K562 (cell line): ENCODE measurements around the gene ZNF648. TPM values are rescaled to one million over a fixed set of nuclear protein-coding genes. Genes with fewer than 3 reads are reported as not detected.

Source experiments
- ATAC-seq: fragments of 200-7000 bp; cut with Tn5 transposase; 3 replicates; pipeline ENCODE4 v1.9.1; 2020; ENCODE audit warnings: moderate library complexity
- BruUV-seq: library from RNA; stranded (reverse); fragments of 400-500 nt; replicated peaks from 2 replicates; lab custom pipeline; 2021; lab: Mats Ljungman, UMichigan
- CTCF ChIA-PET: fragments of 300-600 bp; formaldehyde crosslinking; extraction: SDS; loops from one replicate; lab custom pipeline; 2021; ENCODE audit warnings: low intra/inter-chr PET ratio; lab: Yijun Ruan, JAX
- POLR2A ChIA-PET: fragments of 300-600, 350-650 bp; sonication (Branson Sonifier 250); formaldehyde crosslinking; extraction: SDS; loops from one replicate; lab custom pipeline; 2021; ENCODE audit warnings: antibody characterized with exemption, inconsistent platforms; lab: Yijun Ruan, JAX
- DNase-seq, 4 experiments: peaks; one replicate each; pipeline versions ENCODE4 v3.0.0 to v3.0.0-alpha.2; 2011 to 2018; ENCODE audit warnings: low spot score in 3 of 4, mixed read lengths in 3 of 4; ENCODE audit errors: extremely low read depth in 1 of 4
- FAIRE-seq: peaks from 2 replicates; lab custom pipeline; 2011; peaks lifted over from hg19 to GRCh38; lab: Jason Lieb, UNC
- H2AFZ ChIP-seq: 2 replicates; pipeline ENCODE4 v1.6.0; 2011; ENCODE audit warnings: low read depth, low read length, control low read depth, inconsistent platforms
- H3K27ac ChIP-seq: fragments of 200-600 bp; 3 replicates; pipeline ENCODE4 v1.8.0; 2011; ENCODE audit warnings: low read depth, mild to moderate bottlenecking, control low read depth, inconsistent platforms, low read length, moderate library complexity, mixed read lengths; ENCODE audit errors: extremely low read depth
- H3K27me3 ChIP-seq, 2 experiments: fragments of 300-600 bp in 1 of 2; 2 replicates in 1 of 2; 3 replicates in 1 of 2; pipeline versions ENCODE4 v1.6.0 to v1.8.0; 2011; ENCODE audit warnings: inconsistent platforms in 2 of 2, low read length in 2 of 2, mild to moderate bottlenecking in 1 of 2, mixed read lengths in 1 of 2, moderate library complexity in 1 of 2; ENCODE audit not compliant: control insufficient read depth in 2 of 2, insufficient read depth in 2 of 2
- H3K36me3 ChIP-seq: fragments of 300-600 bp; 3 replicates; pipeline ENCODE4 v1.8.0; 2011; ENCODE audit warnings: mild to moderate bottlenecking, low read length, inconsistent platforms; ENCODE audit not compliant: control insufficient read depth, insufficient read depth
- H3K4me1 ChIP-seq, 2 experiments: fragments of 200-600 bp in 1 of 2; replicated peaks in 1 of 2; 2 replicates in 1 of 2; 3 replicates in 1 of 2; pipeline versions ENCODE4 v1.5.1 to v1.8.0; 2011; ENCODE audit warnings: inconsistent platforms in 2 of 2, low read length in 2 of 2, mild to moderate bottlenecking in 1 of 2, mixed read lengths in 1 of 2, moderate library complexity in 1 of 2; ENCODE audit not compliant: control insufficient read depth in 2 of 2, insufficient read depth in 2 of 2
- H3K4me2 ChIP-seq: 2 replicates; pipeline ENCODE4 v1.6.1; 2011; ENCODE audit warnings: low read length, control low read depth, inconsistent platforms, mixed read lengths; ENCODE audit not compliant: insufficient read depth
- H3K4me3 ChIP-seq: fragments of 200-600 bp; sonication (generic), shearing (Covaris generic); 2 replicates; pipeline ENCODE4 v1.5.1; 2016; ENCODE audit warnings: control low read depth, inconsistent platforms
- H3K79me2 ChIP-seq: fragments of 200-600 bp; 3 replicates; pipeline ENCODE4 v1.8.0; 2011; ENCODE audit warnings: low read length, inconsistent platforms; ENCODE audit not compliant: control insufficient read depth, insufficient read depth
- H3K9ac ChIP-seq, 2 experiments: 2 replicates each; pipeline versions ENCODE4 v1.6.0 to v1.6.1; 2011; ENCODE audit warnings: low read depth in 2 of 2, low read length in 2 of 2, control low read depth in 1 of 2, inconsistent platforms in 1 of 2, mild to moderate bottlenecking in 1 of 2, mixed read lengths in 1 of 2; ENCODE audit not compliant: insufficient read depth in 1 of 2
- H3K9me1 ChIP-seq: one replicate; pipeline ENCODE4 v1.6.0; 2011; ENCODE audit warnings: inconsistent platforms, mild to moderate bottlenecking, low read length, moderate library complexity; ENCODE audit not compliant: control insufficient read depth, insufficient read depth
- H3K9me3 ChIP-seq: replicated peaks from 2 replicates; pipeline ENCODE4 v1.5.1; 2011; ENCODE audit warnings: low read depth, low read length, inconsistent platforms; ENCODE audit not compliant: control insufficient read depth, insufficient read depth
- H4K20me1 ChIP-seq: replicated peaks from 2 replicates; pipeline ENCODE4 v1.6.1; 2011; ENCODE audit warnings: low read length, inconsistent platforms, mixed read lengths; ENCODE audit not compliant: control insufficient read depth, insufficient read depth
- HMG20B ChIP-seq: fragments of 250-450 bp; sonication (Bioruptor Pico); IDR thresholded peaks from 2 replicates; pipeline ENCODE4 v1.5.0; 2021; ENCODE audit warnings: mild to moderate bottlenecking
- L3MBTL2 ChIP-seq: fragments of 450-650 bp; IDR thresholded peaks from 2 replicates; pipeline ENCODE4 v1.6.1; 2016; ENCODE audit warnings: mild to moderate bottlenecking, moderate library complexity
- NFE2 ChIP-seq: IDR thresholded peaks from 2 replicates; pipeline ENCODE4 v1.6.1; 2014; ENCODE audit warnings: antibody characterized with exemption, low read depth
- USF1 ChIP-seq: sonication (generic); formaldehyde crosslinking; IDR thresholded peaks from 2 replicates; pipeline ENCODE4 v1.9.0; 2022; ENCODE audit warnings: mild to moderate bottlenecking, missing genetic modification reagents
- USF2 ChIP-seq: sonication (generic); formaldehyde crosslinking; IDR thresholded peaks from 2 replicates; pipeline ENCODE4 v1.5.0; 2020; ENCODE audit warnings: missing genetic modification reagents
- WGBS: fragments of 100-300 bp; shearing (Covaris generic); methylation state at CpG from one replicate; pipeline ENCODE4 v1.1.6; 2016; ENCODE audit warnings: low coverage, mixed read lengths; ENCODE audit not compliant: insufficient coverage; ENCODE audit errors: missing lambda C conversion rate; 5-methylcytosine and 5-hydroxymethylcytosine counted together
- in situ Hi-C: fragments of 300-500 bp; cut with MboI; formaldehyde crosslinking; loops from 4 replicates; pipeline ENCODE4 v1.15.0; 2018; ENCODE audit warnings: inconsistent platforms, mixed read lengths
- intact Hi-C: fragments of 100-400 bp; cut with micrococcal nuclease; formaldehyde crosslinking; loops from 2 replicates; pipeline ENCODE4 v1.14.2; 2022
- polyA plus RNA-seq, 8 experiments: library from polyadenylated mRNA; depleted of rRNA in 4 of 8; stranded (reverse) in 5 of 8; unstranded in 3 of 8; fragments of >200 nt; fragmentation: Nextera tagmentation in 2 of 8; fragmentation: Illumina TruSeq in 1 of 8; extraction: Ambion mirVana in 2 of 8; extraction: Trizol in 1 of 8; gene quantifications; 2 replicates each; pipeline versions ENCODE4 v1.2.1 to v1.2.3, GENCODE V29; 2011 to 2014; ENCODE audit warnings: inconsistent platforms in 1 of 8, missing spikeins in 1 of 8
- total RNA-seq, 7 experiments: library from RNA; depleted of rRNA in 6 of 7; stranded (reverse); fragments of >200 nt in 6 of 7; fragmentation: Illumina TruSeq in 2 of 7; extraction: Trizol in 2 of 7; gene quantifications; 2 replicates each; pipeline versions ENCODE4 v1.2.1 to v1.2.3, GENCODE V29; 2011 to 2021; ENCODE audit warnings: low replicate concordance in 1 of 7

Gene ZNF648
- total and polyA plus RNA-seq, 9 of the 15 experiments (the other 6 are each of a cell fraction or from before 2014, with no cell fraction given): 0.06 to 0.27 (median 0.18) TPM; not detected in 2

- TF ChIP-seq USF1: no peak
- no peak for TF ChIP-seq HMG20B (CRISPR knock-in tag)
- TF ChIP-seq, all 486 proteins: peak for 0
Measured at GRCh38 chr1:182062223-182062622, 711 bp upstream of the ZNF648 start (continued).

GRCh38 chr1:182060877-182061276 lies 635 bp downstream of the ZNF648 start:
- intact Hi-C loops (no loop called here), in situ Hi-C loops (loop anchor here (10.0 kb wide), 1 partner anchor 586 kb away; no protein-coding TSS in a partner anchor)
- Histone ChIP-seq H3K79me2 (no peaks in the 10 kb centered on the region), H3K4me2 (no peak overlapping the region), H3K9me3 (no peaks in the 10 kb centered on the region), H4K20me1 (no peaks in the 10 kb centered on the region), H3K9me1 (no peaks in the 10 kb centered on the region), H3K27me3 (peaks cover 32 to 45% of the 10 kb centered on the region in 2 experiments), H2AFZ (no peak overlapping the region), H3K9ac (no peak overlapping the region), H3K4me1 (peaks cover 0 to 12% of the 10 kb centered on the region in 2 experiments; a peak in 1 of 5 replicates), H3K4me3 (no peak overlapping the region), H3K27ac (no peak overlapping the region), H3K36me3 (no peaks in the 10 kb centered on the region)
- FAIRE-seq (no peak), DNase-seq (no peak), ATAC-seq (no peak)
- 0% methylated on average over 6 of the region's 6 CpGs for WGBS
- CTCF ChIA-PET: no interaction called here
- BruUV-seq: no TSS peak
- TF ChIP-seq L3MBTL2 (no peak), USF2 (CRISPR knock-in tag) (no peak), NFE2 (no peak)
- POLR2A ChIA-PET: no interaction called here
